Skin epidermis (tissue), 12 donors: Measurements from ENCODE around the gene PTPN4.

ENCODE experiments used
- H3K27ac ChIP-seq, 21 experiments: fragments of 200-600 bp; sonication (generic) in 11 of 21; one replicate each; pipeline ENCODE4 v1.5.0; 2020; ENCODE audit warnings: mild to moderate bottlenecking in 3 of 21, inconsistent platforms in 2 of 21, moderate library complexity in 2 of 21
- H3K4me3 ChIP-seq, 7 experiments: fragments of 200-600 bp; sonication (generic) in 2 of 7; one replicate each; pipeline ENCODE4 v1.5.0; 2020; ENCODE audit warnings: inconsistent platforms in 2 of 7, mild to moderate bottlenecking in 2 of 7, moderate library complexity in 1 of 7

Gene PTPN4

GRCh38 chr2:119728421-119728820 is 31.3 kb upstream of the PTPN4 start:
- no peak overlapping the region for H3K27ac ChIP-seq
- no peak overlapping the region for H3K4me3 ChIP-seq

GRCh38 chr2:119730671-119731177 is 29.0 kb upstream of the PTPN4 start:
- H3K27ac ChIP-seq: no peak overlapping the region
- H3K4me3 ChIP-seq: no peak overlapping the region

- Histone ChIP-seq H3K4me3 (no peak overlapping the region), H3K27ac (no peak overlapping the region)
Measured at GRCh38 chr2:119731983-119732382, 27.7 kb upstream of the PTPN4 start.

- H3K27ac ChIP-seq: no peak overlapping the region
Measured at GRCh38 chr2:119732601-119733164, 27.0 kb upstream of the PTPN4 start.

GRCh38 chr2:119734047-119734446 is 25.7 kb upstream of the PTPN4 start:
- Histone ChIP-seq H3K27ac (no peak overlapping the region), H3K4me3 (no peak overlapping the region)

More at GRCh38 chr2:119732601-119733164, 27.0 kb upstream of the PTPN4 start:
- no peak overlapping the region for H3K4me3 ChIP-seq

- H3K27ac ChIP-seq: no peak overlapping the region
Measured at GRCh38 chr2:119735565-119735964, 24.2 kb upstream of the PTPN4 start.

GRCh38 chr2:119736021-119736420 is 23.7 kb upstream of the PTPN4 start:
- Histone ChIP-seq H3K4me3 (no peak overlapping the region), H3K27ac (no peak overlapping the region)

More at GRCh38 chr2:119735565-119735964, 24.2 kb upstream of the PTPN4 start:
- H3K4me3 ChIP-seq: no peak overlapping the region

GRCh38 chr2:119739580-119740255 is 20.0 kb upstream of the PTPN4 start:
- H3K4me3 ChIP-seq: no peak overlapping the region
- H3K27ac ChIP-seq: no peak overlapping the region

GRCh38 chr2:119741001-119741400 is 18.7 kb upstream of the PTPN4 start:
- Histone ChIP-seq H3K27ac (no peak overlapping the region), H3K4me3 (no peak overlapping the region)

GRCh38 chr2:119741868-119742267 is 17.9 kb upstream of the PTPN4 start:
- Histone ChIP-seq H3K4me3 (no peak overlapping the region), H3K27ac (no peak overlapping the region)

GRCh38 chr2:119744335-119744939 is 15.3 kb upstream of the PTPN4 start:
- Histone ChIP-seq H3K4me3 (no peak overlapping the region), H3K27ac (no peak overlapping the region)

- H3K4me3 ChIP-seq: no peak overlapping the region
Measured at GRCh38 chr2:119745566-119745965, 14.2 kb upstream of the PTPN4 start.

GRCh38 chr2:119746836-119747686 is 12.7 kb upstream of the PTPN4 start:
- H3K27ac ChIP-seq: no peak overlapping the region

More at GRCh38 chr2:119745566-119745965, 14.2 kb upstream of the PTPN4 start:
- no peak overlapping the region for H3K27ac ChIP-seq

GRCh38 chr2:119748135-119748534 is 11.6 kb upstream of the PTPN4 start:
- Histone ChIP-seq H3K27ac (no peak overlapping the region), H3K4me3 (no peak overlapping the region)

More at GRCh38 chr2:119746836-119747686, 12.7 kb upstream of the PTPN4 start:
- H3K4me3 ChIP-seq: no peak overlapping the region

GRCh38 chr2:119749477-119750012 is 10.2 kb upstream of the PTPN4 start:
- H3K4me3 ChIP-seq: no peak overlapping the region
- no peak overlapping the region for H3K27ac ChIP-seq

- Histone ChIP-seq H3K4me3 (no peak overlapping the region), H3K27ac (no peak overlapping the region)
Measured at GRCh38 chr2:119751706-119752105, 8.0 kb upstream of the PTPN4 start.

GRCh38 chr2:119753041-119753929 is 6.4 kb upstream of the PTPN4 start:
- Histone ChIP-seq H3K4me3 (no peak overlapping the region), H3K27ac (no peak overlapping the region)

- H3K27ac ChIP-seq: no peak overlapping the region
- no peak overlapping the region for H3K4me3 ChIP-seq
Measured at GRCh38 chr2:119753930-119754321, 5.8 kb upstream of the PTPN4 start.

GRCh38 chr2:119755906-119756305 is 3.8 kb upstream of the PTPN4 start:
- Histone ChIP-seq H3K4me3 (no peak overlapping the region), H3K27ac (no peak overlapping the region)
